ENCODE measurements around the gene TBC1D20.

- TF ChIP-seq POLR2A (IDR thresholded peaks at IDR 0.05; ENCODE audit: borderline replicate concordance, extremely low read depth, insufficient read depth, insufficient read length) (no peak), CTCF (IDR thresholded peaks at IDR 0.05 in 2 of 3, conservative IDR thresholded peaks at IDR 0.05 in 1 of 3; ENCODE audit: borderline replicate concordance in 1 of 3, insufficient read depth in 1 of 3, low read depth in 2 of 3, low read length in 2 of 3) (no peak), POLR2AphosphoS5 (IDR thresholded peaks at IDR 0.05; ENCODE audit: low read depth, low read length) (no peak), MAX (IDR thresholded peaks at IDR 0.05) (no peak), ATF3 (IDR thresholded peaks at IDR 0.05) (no peak), EZH2phosphoT487 (IDR thresholded peaks at IDR 0.05; ENCODE audit: borderline replicate concordance) (no peak), SP1 (IDR thresholded peaks at IDR 0.05; ENCODE audit: low read depth) (no peak), EGR1 (IDR thresholded peaks at IDR 0.05; ENCODE audit: low read depth) (no peak), REST (IDR thresholded peaks at IDR 0.05; ENCODE audit: low read depth) (no peak), EZH2 (IDR thresholded peaks at IDR 0.05) (no peak), RAD21 (IDR thresholded peaks at IDR 0.05; ENCODE audit: low read depth) (no peak)
These were observed 13.4 kb upstream of the TBC1D20 start for GRCh38 chr20:475463-476357.
